ENCODE measurements around the gene SHKBP1. TPM values are rescaled to one million over a fixed set of nuclear protein-coding genes. Genes with fewer than 3 reads are reported as not detected.

Gene SHKBP1
- polyA plus RNA-seq, 3 donors, result 234 to 324 (median 284) TPM

DNA sequence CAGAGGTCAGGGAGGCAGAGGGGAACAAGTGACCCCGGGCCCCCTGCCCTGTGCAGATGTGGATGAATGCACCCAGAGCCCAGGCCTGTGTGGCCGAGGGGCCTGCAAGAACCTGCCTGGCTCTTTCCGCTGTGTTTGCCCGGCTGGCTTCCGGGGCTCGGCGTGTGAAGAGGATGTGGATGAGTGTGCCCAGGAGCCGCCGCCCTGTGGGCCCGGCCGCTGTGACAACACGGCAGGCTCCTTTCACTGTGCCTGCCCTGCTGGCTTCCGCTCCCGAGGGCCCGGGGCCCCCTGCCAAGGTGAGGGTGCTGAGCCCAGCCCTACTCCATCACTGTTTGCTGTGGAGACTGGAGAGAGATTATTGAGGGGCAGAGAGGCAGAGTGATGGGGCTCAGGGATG, 34.4 kb downstream of the SHKBP1 start:
- peaks cover 2 to 36% of the 10 kb centered on the region in 2 donors for H3K27me3 ChIP-seq (ENCODE audit: control insufficient read depth in 2 of 2, insufficient read depth in 2 of 2, low read length in 2 of 2)
- peak overlapping the region in 1 of 2 donors; percentile 86 for H3K4me3 Mint-ChIP-seq

DNA sequence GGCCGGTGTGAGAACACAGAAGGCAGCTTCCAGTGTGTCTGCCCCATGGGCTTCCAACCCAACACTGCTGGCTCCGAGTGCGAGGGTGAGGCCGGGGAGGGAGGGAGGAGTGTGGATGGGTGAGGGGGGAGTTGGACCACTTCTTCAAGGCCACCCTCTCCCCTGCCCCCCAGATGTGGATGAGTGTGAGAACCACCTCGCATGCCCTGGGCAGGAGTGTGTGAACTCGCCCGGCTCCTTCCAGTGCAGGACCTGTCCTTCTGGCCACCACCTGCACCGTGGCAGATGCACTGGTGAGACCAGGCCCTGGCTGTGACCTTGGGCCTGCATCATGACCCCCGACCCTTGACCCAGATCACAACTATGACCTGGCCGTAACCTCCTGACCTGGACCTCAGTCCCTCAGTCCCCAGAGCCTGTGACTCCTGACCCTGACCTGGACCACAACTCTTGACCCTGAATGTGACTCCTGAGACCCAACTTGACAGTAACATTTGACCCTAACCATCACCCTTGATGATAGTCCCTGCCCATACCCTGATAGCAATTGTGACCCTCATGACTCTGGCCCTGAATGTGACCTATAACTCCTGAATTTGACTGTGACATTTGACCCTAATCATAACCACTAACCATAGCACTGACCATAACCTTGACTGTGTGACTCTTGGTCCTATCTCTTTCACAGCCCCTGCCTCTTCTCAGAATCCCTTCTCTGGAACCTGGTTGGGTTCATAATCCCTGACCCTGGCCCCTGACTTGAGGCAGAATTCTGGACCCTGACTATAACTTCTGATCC, 35.4 kb downstream of the SHKBP1 start:
- Mint-ChIP-seq H3K27me3 (ENCODE audit: low read depth in 3 of 3) (peaks cover 29 to 50% (median 37%) of the 10 kb centered on the region in 3 donors), H3K27ac (peak overlapping the region in 3 of 7 donors; percentile 17 to 55 (median 41)), H3K4me3 (peak overlapping the region; percentile 12 to 56), H3K36me3 (peaks cover 0 to 13% of the 10 kb centered on the region in 2 donors), H3K4me1 (peaks cover 54% of the 10 kb centered on the region), H3K9me3 (peaks cover 0 to 9% (median 2%) of the 10 kb centered on the region in 7 donors)
- no peak overlapping the region for H3K9ac ChIP-seq (ENCODE audit: insufficient read depth, low read length, poor library complexity, severe bottlenecking)
- no peaks in the 10 kb centered on the region for H3K36me3 ChIP-seq (replicated peaks in 1 of 2; ENCODE audit: control insufficient read depth in 1 of 2, insufficient read depth in 2 of 2, low read length in 2 of 2)
- H3K4me1 ChIP-seq (ENCODE audit: control insufficient read depth in 1 of 2, insufficient read depth in 2 of 2, low read length in 2 of 2), result peaks cover 40 to 52% of the 10 kb centered on the region in 2 donors
- DNase-seq, result no peak
- no peak overlapping the region for H2AFZ ChIP-seq (ENCODE audit: insufficient read depth, low read depth, low read length, poor library complexity, severe bottlenecking)
- H3K4me3 ChIP-seq (replicated peaks in 1 of 3; ENCODE audit: low read depth in 2 of 3, low read length in 3 of 3), result no peak overlapping the region
- H3K27me3 ChIP-seq (ENCODE audit: control insufficient read depth in 2 of 2, insufficient read depth in 2 of 2, low read length in 2 of 2), result peaks cover 0 to 26% of the 10 kb centered on the region in 2 donors
- H3K79me2 ChIP-seq (ENCODE audit: insufficient read depth, low read length), result no peaks in the 10 kb centered on the region
- no peak overlapping the region for H3K4me2 ChIP-seq (replicated peaks; ENCODE audit: extremely low read depth, low read length, poor library complexity, severe bottlenecking)
- TF ChIP-seq, protein P1, sequence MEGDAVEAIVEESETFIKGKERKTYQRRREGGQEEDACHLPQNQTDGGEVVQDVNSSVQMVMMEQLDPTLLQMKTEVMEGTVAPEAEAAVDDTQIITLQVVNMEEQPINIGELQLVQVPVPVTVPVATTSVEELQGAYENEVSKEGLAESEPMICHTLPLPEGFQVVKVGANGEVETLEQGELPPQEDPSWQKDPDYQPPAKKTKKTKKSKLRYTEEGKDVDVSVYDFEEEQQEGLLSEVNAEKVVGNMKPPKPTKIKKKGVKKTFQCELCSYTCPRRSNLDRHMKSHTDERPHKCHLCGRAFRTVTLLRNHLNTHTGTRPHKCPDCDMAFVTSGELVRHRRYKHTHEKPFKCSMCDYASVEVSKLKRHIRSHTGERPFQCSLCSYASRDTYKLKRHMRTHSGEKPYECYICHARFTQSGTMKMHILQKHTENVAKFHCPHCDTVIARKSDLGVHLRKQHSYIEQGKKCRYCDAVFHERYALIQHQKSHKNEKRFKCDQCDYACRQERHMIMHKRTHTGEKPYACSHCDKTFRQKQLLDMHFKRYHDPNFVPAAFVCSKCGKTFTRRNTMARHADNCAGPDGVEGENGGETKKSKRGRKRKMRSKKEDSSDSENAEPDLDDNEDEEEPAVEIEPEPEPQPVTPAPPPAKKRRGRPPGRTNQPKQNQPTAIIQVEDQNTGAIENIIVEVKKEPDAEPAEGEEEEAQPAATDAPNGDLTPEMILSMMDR (IDR thresholded peaks at IDR 0.05), result no peak
- no peaks in the 10 kb centered on the region for H4K20me1 ChIP-seq (ENCODE audit: insufficient read depth, low read length)
- 97% methylated on average over 6 of the region's 10 CpGs for WGBS (ENCODE audit: insufficient coverage)
- intact Hi-C loops (cut with micrococcal nuclease), result no loop called here
- H3K9me3 ChIP-seq (replicated peaks in 1 of 2; ENCODE audit: control insufficient read depth in 1 of 2, insufficient read depth in 1 of 2, low read length in 2 of 2), result no peaks in the 10 kb centered on the region
- no peak overlapping the region for H3K27ac ChIP-seq (ENCODE audit: low read depth in 1 of 2, low read length in 2 of 2)

More for the DNA sequence above, 34.4 kb downstream of the SHKBP1 start:
- Histone ChIP-seq H3K9ac (ENCODE audit: insufficient read depth, low read length, poor library complexity, severe bottlenecking) (no peak overlapping the region), H3K36me3 (replicated peaks in 1 of 2; ENCODE audit: control insufficient read depth in 1 of 2, insufficient read depth in 2 of 2, low read length in 2 of 2) (no peaks in the 10 kb centered on the region), H4K20me1 (ENCODE audit: insufficient read depth, low read length) (no peaks in the 10 kb centered on the region), H2AFZ (ENCODE audit: insufficient read depth, low read depth, low read length, poor library complexity, severe bottlenecking) (no peak overlapping the region), H3K4me2 (replicated peaks; ENCODE audit: extremely low read depth, low read length, poor library complexity, severe bottlenecking) (no peak overlapping the region), H3K27ac (ENCODE audit: low read depth in 1 of 2, low read length in 2 of 2) (peak overlapping the region in 1 of 2 donors; percentile 60), H3K9me3 (replicated peaks in 1 of 2; ENCODE audit: control insufficient read depth in 1 of 2, insufficient read depth in 1 of 2, low read length in 2 of 2) (no peaks in the 10 kb centered on the region), H3K79me2 (ENCODE audit: insufficient read depth, low read length) (no peaks in the 10 kb centered on the region), H3K4me3 (replicated peaks in 1 of 3; ENCODE audit: low read depth in 2 of 3, low read length in 3 of 3) (no peak overlapping the region), H3K4me1 (ENCODE audit: control insufficient read depth in 1 of 2, insufficient read depth in 2 of 2, low read length in 2 of 2) (peaks cover 44 to 56% of the 10 kb centered on the region in 2 donors)
- Mint-ChIP-seq H3K27ac (peak overlapping the region in 3 of 7 donors; percentile 58 to 74 (median 72)), H3K4me1 (peaks cover 63% of the 10 kb centered on the region), H3K27me3 (ENCODE audit: low read depth in 3 of 3) (peaks cover 39 to 60% (median 47%) of the 10 kb centered on the region in 3 donors), H3K36me3 (peaks cover 0 to 15% of the 10 kb centered on the region in 2 donors), H3K9me3 (peaks cover 0 to 11% (median 5%) of the 10 kb centered on the region in 7 donors)
- 95% methylated on average over 7 of the region's 15 CpGs for WGBS (ENCODE audit: insufficient coverage)
- intact Hi-C loops (cut with micrococcal nuclease), result no loop called here
- DNase-seq, result no peak
- TF ChIP-seq, protein P1 (IDR thresholded peaks at IDR 0.05), result no peak
